Activated CD8-positive, alpha-beta memory T cell treated with anti-CD3 and anti-CD28 coated beads, Interleukin-2, amount 50 U/mL, for 1 hour (primary cell): Measurements from ENCODE around the gene XPA.

Source experiments
- DNase-seq: peaks from one replicate; pipeline ENCODE4 v3.0.0-alpha.2; 2020; ENCODE audit errors: extremely low read depth

The XPA gene

GRCh38 chr9:97658707-97659106, 38.4 kb downstream of the XPA start:
- no peak for DNase-seq

DNA sequence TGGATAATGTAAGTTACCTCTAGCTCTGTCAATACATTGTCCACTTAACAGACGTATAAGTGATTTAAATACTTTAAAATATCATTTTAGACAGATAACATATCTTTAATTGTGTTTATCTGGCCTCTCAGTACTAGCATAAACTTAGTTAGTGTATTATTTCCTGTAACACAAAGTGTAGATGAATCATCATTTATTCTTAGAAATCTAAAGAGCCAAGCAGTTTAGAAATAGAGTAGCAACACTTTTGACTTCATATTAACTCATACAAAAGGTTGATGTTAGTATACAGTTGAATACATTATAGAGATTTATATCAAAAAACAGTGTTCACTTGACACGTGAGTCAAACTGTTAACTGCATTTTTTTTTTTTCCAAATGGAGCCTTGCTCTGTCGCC, 45.5 kb downstream of the XPA start:
- no peak for DNase-seq

DNA sequence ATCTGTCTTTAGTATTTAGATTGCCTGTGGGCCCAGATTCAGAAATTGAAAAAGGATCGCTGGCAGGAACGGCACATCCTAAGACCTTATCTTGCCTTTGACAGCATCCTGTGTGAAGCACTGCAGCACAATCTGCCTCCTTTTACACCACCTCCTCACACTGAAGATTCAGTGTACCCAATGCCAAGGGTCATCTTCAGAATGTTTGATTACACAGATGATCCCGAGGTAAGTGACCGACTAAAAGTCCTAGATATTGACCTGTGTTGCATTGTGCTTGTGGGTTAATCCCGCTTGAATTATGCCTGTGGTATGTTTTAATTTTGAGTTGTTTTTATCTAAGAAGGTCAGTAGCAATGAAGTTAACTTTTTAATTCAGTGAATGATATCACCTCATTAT, 49.1 kb downstream of the XPA start:
- no peak for DNase-seq

DNA sequence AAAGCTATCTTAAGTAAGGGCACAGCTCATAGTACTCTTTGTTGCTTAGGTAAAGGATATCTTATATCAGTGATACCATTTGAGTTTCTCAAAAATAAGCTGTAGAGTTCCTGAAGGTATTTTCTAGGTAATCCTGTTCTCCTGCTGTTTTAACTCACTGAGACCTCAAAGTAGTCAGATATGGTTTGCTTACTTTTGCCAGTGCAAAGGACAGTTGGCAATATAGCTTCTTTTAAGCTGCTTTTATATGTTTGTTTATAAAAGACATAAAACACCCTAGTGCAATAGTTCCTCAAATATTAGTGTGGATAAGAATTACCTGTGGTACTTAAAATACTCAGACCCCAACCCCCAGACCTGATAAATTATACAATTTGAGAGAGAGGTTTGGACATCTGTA, 51.4 kb downstream of the XPA start:
- DNase-seq: no peak

DNA sequence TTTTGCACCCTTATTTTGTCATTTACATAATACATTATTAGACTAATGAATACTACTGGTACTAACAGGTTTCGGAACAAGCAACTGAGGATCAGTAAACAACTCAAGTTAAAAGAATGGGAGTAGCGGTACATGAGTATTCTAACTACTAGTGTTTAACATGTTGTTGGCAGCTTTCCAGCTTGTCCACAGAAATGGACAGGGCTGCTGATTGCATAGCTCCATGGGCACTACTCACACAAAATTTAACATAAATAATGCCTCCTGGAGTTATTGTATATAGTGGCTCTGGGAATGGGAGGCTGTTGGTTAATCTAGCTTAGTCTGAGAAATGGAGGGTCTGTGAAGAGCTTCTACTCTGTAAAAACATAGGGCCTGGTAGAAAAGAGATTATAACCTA, 56.8 kb downstream of the XPA start:
- no peak for DNase-seq

DNA sequence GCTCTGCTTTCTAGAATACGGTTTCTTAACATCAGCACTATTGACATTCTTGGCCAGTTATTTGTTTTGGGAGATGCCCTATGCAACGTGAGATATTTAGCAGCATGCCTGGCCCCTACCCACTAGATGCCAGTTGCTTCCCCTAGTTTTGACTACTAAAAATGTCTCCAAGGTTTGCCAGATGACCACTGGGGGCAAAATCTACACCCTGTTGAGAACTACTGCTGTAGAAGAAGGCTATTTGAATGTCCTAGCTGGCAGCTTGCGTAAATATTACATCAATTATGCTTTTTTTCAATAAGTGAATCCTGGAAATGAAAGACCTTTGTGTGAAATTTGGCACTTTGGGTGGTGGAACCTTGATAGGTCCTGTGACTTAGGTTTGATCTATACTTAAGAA, 58.5 kb downstream of the XPA start:
- no peak for DNase-seq

- no peak for DNase-seq
These were observed 60.2 kb downstream of the XPA start for GRCh38 chr9:97636903-97637302.

DNA sequence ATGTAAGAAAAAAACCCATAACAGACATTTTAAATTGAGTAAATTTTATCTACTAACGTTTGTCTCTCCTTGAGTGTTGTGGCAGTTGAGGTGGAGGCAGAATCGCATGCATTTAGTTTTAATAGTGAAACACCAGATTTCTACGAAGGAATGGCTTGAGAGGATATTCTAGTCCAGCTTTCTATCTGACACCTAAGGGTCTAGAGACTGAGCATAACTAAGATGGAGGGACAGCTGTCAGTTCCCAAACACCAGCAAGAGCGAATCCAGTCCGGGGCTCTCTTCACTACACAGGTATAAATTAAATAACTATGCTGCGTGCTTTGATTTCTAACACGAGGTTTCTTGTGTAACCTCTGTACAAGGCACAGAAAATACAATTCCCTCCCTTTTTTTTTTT, 62.1 kb downstream of the XPA start:
- DNase-seq: no peak

DNA sequence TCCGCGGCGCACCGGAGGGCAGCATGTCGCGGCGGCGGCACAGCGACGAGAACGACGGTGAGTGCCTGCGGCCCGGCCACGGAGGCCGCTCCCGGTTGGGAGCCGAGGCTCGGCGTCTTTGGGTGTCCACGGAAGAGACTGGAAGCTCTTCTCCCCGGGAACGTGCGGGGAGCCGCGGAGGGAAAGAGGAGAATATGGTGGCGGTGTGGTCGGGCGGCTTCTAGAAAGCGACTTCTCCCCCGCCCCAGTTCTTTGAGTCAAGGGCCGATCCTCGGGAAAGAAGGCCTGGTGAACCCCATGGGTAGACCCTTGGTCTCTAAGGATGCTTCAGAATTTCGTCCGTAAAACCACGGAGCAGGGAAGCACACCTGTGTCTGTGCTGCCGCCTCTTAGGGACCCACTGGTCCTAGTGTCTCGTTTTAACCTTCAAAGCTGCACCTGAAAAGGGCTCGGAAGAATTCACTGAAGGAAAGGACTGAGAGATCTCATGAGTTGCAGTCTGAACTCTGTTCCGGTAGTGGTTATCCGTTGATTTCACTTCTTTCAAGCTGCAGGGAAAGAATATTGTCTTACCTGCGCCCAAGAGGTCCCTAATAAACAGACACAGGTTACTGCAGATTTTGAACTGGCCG, 63.2 kb downstream of the XPA start:
- no peak for DNase-seq

DNA sequence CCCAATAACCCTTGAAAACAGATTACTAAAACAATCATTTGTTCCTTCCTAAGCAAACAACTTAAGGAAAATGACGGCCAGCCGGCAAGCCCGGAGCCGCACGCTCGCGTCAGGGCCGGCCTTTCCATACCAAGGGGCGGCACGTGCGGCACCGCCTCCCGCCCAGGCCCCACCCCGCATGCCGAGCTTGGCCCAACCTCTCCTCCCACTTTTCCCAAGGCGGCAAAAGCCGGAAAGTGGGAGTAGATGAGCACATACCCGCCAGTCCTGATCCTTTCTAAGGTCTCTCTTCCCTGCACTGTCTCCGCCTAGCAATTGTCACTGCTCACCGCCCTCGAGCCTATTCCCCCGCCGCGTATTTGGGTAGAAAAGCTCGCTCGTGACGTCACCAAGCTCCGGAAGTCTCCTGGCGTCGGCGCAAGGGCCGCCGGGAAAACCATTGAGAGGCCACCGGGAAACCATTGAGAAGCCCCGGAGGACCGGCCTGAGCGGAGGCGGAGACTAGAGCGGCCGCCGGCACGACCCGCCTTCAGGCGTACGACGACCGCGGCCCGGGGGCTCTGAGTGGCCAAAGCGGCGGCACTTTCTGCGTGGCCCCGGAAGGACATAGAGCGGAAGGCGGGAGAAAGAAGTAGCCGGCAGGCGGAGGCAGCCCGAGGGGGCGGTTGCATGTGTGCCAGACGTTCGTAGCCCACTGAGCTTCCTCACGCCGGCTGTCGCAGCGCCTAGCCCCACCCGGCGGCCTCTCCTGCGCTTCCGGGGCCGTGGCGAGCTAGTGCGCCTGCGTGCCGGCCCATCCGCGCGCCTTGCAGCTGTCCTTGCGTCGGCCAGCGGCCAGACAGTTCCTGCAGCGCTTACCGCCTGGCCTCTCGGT, 63.9 kb downstream of the XPA start, which contains the start of the genes NCBP1 and TSTD2:
Gene NCBP1 (plus strand): TSS at position 837 of the 874 bp plus-strand sequence. CDS start 61 bp downstream, outside the sequence.
Gene TSTD2 (minus strand): TSS at position 384 of the 874 bp plus-strand sequence. CDS start 5,806 bp downstream, outside the sequence.
- peak; percentile 93 for DNase-seq

- no peak for DNase-seq
These were observed 64.7 kb downstream of the XPA start for GRCh38 chr9:97632248-97632984.

- DNase-seq: no peak
These were observed 66.5 kb downstream of the XPA start for GRCh38 chr9:97630591-97630990.

- no peak for DNase-seq
These were observed 68.0 kb downstream of the XPA start for GRCh38 chr9:97629156-97629555.

DNA sequence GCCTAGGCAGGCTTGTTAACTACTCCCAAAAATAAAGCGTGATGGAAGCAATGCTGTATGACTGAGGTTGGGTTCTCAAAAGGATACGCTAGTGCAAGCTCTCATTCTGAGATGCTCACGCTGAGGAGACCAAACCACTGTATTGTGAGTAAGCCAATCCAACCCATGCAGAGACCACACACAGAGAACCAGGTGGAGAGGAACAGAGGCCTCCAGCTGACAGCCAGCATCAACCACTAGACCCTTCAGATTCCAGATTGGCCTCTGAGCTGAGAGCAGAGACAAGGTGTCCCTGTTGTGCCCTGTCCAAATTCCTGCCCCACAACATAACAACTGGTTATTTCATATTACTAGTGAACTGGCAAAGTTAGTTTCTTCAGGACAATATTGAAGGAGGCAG, 68.5 kb downstream of the XPA start:
- no peak for DNase-seq

DNA sequence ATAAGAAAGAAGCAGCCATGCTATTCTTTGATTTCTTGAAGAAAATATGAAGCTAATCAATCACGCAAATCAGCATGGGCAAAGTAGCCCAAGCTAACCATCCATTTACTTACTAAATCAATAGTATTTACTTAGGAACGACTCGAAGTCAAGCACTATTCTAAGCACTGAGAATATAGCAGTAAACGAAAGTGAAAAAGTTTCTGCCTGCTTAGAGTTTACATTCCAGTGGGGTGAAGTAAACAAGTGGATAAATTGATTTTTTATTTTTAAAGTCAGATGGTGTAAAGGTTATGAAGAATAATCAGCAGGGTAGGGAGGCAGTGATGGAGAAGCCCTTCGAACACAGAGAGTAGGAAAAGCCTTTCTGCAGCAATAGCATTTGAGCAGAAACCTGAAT, 69.5 kb downstream of the XPA start:
- DNase-seq: no peak

GRCh38 chr9:97625620-97626019, 71.5 kb downstream of the XPA start:
- no peak for DNase-seq
